Astrocyte (in vitro differentiated cells and primary cell): ENCODE data around the gene ACSF3. TPM values are rescaled to one million over a fixed set of nuclear protein-coding genes. Genes with fewer than 3 reads are reported as not detected.

ENCODE experiments used
- DNase-seq: peaks from one replicate; pipeline ENCODE4 v3.0.0-alpha.2; 2010; ENCODE audit warnings: low read depth
- FAIRE-seq: peaks from 2 replicates; lab custom pipeline; 2011; peaks lifted over from hg19 to GRCh38; lab: Jason Lieb, UNC
- H2AFZ ChIP-seq: 2 replicates; pipeline ENCODE4 v1.6.0; 2012; ENCODE audit warnings: low read depth, low read length, inconsistent platforms
- H3K27ac ChIP-seq: 2 replicates; pipeline ENCODE4 v1.5.1; 2011; ENCODE audit warnings: low read depth, low read length, inconsistent platforms
- H3K27me3 ChIP-seq: 2 replicates; pipeline ENCODE4 v1.6.0; 2011; ENCODE audit warnings: low read length, inconsistent platforms; ENCODE audit not compliant: insufficient read depth
- H3K36me3 ChIP-seq: 2 replicates; pipeline ENCODE4 v1.5.1; 2011; ENCODE audit warnings: low read length, inconsistent platforms; ENCODE audit not compliant: insufficient read depth
- H3K4me1 ChIP-seq: 2 replicates; pipeline ENCODE4 v1.5.1; 2011; ENCODE audit warnings: low read length, inconsistent platforms; ENCODE audit not compliant: insufficient read depth
- H3K4me2 ChIP-seq: 2 replicates; pipeline ENCODE4 v1.6.0; 2012; ENCODE audit warnings: low read length, inconsistent platforms
- H3K4me3 ChIP-seq: 2 replicates; pipeline ENCODE4 v1.5.1; 2011; ENCODE audit warnings: low read depth, mild to moderate bottlenecking, low read length, inconsistent platforms; ENCODE audit not compliant: insufficient read depth
- H3K79me2 ChIP-seq: 2 replicates; pipeline ENCODE4 v1.6.0; 2012; ENCODE audit warnings: mild to moderate bottlenecking, low read length, inconsistent platforms; ENCODE audit not compliant: insufficient read depth
- H3K9ac ChIP-seq: 2 replicates; pipeline ENCODE4 v1.6.0; 2012; ENCODE audit warnings: mild to moderate bottlenecking, low read length, inconsistent platforms
- H3K9me3 ChIP-seq: 2 replicates; pipeline ENCODE4 v1.5.1; 2012; ENCODE audit warnings: low read depth, mild to moderate bottlenecking, low read length, inconsistent platforms; ENCODE audit not compliant: insufficient read depth
- H4K20me1 ChIP-seq: 2 replicates; pipeline ENCODE4 v1.6.0; 2012; ENCODE audit warnings: low read length, inconsistent platforms; ENCODE audit not compliant: insufficient read depth
- H3K27ac Mint-ChIP-seq: one replicate; pipeline ENCODE4 v1.8.0; 2021; ENCODE audit warnings: mild to moderate bottlenecking, mixed read lengths; ENCODE audit not compliant: unreplicated experiment
- H3K27me3 Mint-ChIP-seq: one replicate; pipeline ENCODE4 v1.8.0; 2021; ENCODE audit warnings: low read depth, mixed read lengths; ENCODE audit not compliant: unreplicated experiment
- H3K36me3 Mint-ChIP-seq: one replicate; pipeline ENCODE4 v1.8.0; 2021; ENCODE audit warnings: low read depth, mixed read lengths; ENCODE audit not compliant: unreplicated experiment
- H3K4me1 Mint-ChIP-seq: one replicate; pipeline ENCODE4 v1.8.0; 2021; ENCODE audit warnings: low read depth, mixed read lengths; ENCODE audit not compliant: unreplicated experiment
- H3K4me3 Mint-ChIP-seq: one replicate; pipeline ENCODE4 v1.8.0; 2021; ENCODE audit warnings: mild to moderate bottlenecking, moderate library complexity, mixed read lengths; ENCODE audit not compliant: unreplicated experiment
- H3K9me3 Mint-ChIP-seq: one replicate; pipeline ENCODE4 v1.8.0; 2021; ENCODE audit warnings: mild to moderate bottlenecking, mixed read lengths; ENCODE audit not compliant: unreplicated experiment
- EZH2 ChIP-seq: IDR thresholded peaks from 2 replicates; pipeline ENCODE4 v1.6.1; 2012; ENCODE audit warnings: mild to moderate bottlenecking, low read length, inconsistent platforms; ENCODE audit not compliant: insufficient read depth
- total RNA-seq: library from RNA; stranded (reverse); gene quantifications from 2 replicates; pipeline ENCODE4 v1.2.1, GENCODE V29; 2021
- TF ChIP-seq, protein P1 (sequence below): IDR thresholded peaks from 2 replicates; pipeline ENCODE4 v1.5.1; 2011; ENCODE audit warnings: low read depth, mild to moderate bottlenecking, inconsistent platforms, low read length, moderate library complexity; ENCODE audit not compliant: insufficient read depth

The ACSF3 gene
- total RNA-seq, 1 donor from 2014 or later = 17.0 TPM

DNA sequence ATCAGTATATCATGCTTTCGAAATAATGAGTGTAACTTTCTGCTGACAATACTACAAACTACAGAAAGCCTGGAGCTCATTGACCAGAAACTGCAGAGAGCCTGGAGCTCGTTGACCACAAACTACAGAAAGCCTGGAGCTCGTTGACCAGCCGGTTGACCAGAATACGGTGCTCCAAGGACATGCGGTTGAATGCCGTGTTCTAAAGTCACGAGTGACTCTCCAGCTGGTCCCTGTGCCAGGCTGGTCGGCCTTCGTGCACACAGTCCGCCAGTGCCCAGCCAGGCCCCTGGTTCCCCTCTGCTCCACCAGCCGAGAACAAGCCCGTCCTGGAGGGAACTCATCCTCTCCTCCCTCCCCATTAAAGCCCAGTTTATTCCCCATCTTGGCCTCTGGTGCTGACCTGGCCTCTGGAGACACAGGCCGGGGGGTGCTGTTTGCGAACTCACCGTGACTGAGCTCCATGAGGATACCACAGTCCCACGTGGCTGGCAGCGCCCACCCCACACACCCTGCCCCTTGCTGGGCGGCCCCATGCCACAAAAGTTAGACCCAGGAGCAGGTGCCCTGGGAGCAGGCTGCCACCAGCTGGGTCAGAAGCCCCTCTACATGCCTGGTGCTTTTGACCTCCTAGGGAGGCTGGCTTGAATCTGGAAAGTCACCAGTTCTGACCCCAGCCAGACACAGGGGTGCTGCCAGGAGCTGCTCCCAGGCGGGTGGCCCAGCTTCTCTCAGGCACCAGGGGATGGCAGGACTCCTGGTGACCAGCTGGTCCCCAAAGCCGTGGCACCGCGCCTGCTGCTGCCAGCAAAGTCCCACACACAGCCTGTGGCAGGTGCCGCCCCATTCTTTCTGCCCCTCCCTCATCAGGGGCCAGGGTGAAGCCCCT lies 62.4 kb downstream of the ACSF3 start:
- no peaks in the 10 kb centered on the region for H3K36me3 Mint-ChIP-seq
- FAIRE-seq (no peak), DNase-seq (no peak)
- Histone ChIP-seq H3K36me3 (no peaks in the 10 kb centered on the region), H2AFZ (no peak overlapping the region), H3K4me3 (no peak overlapping the region), H3K27ac (no peak overlapping the region), H3K4me1 (no peaks in the 10 kb centered on the region), H3K9ac (no peak overlapping the region), H3K79me2 (no peaks in the 10 kb centered on the region), H3K4me2 (no peak overlapping the region), H3K27me3 (no peaks in the 10 kb centered on the region), H3K9me3 (peaks cover 9% of the 10 kb centered on the region), H4K20me1 (no peaks in the 10 kb centered on the region)
- no peaks in the 10 kb centered on the region for H3K9me3 Mint-ChIP-seq
- no peak overlapping the region for H3K27ac Mint-ChIP-seq
- H3K27me3 Mint-ChIP-seq = peaks cover 2% of the 10 kb centered on the region
- no peak overlapping the region for H3K4me3 Mint-ChIP-seq
- TF ChIP-seq, protein P1, sequence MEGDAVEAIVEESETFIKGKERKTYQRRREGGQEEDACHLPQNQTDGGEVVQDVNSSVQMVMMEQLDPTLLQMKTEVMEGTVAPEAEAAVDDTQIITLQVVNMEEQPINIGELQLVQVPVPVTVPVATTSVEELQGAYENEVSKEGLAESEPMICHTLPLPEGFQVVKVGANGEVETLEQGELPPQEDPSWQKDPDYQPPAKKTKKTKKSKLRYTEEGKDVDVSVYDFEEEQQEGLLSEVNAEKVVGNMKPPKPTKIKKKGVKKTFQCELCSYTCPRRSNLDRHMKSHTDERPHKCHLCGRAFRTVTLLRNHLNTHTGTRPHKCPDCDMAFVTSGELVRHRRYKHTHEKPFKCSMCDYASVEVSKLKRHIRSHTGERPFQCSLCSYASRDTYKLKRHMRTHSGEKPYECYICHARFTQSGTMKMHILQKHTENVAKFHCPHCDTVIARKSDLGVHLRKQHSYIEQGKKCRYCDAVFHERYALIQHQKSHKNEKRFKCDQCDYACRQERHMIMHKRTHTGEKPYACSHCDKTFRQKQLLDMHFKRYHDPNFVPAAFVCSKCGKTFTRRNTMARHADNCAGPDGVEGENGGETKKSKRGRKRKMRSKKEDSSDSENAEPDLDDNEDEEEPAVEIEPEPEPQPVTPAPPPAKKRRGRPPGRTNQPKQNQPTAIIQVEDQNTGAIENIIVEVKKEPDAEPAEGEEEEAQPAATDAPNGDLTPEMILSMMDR = no peak
- TF ChIP-seq EZH2 = no peak
- H3K4me1 Mint-ChIP-seq = peaks cover 13% of the 10 kb centered on the region

DNA sequence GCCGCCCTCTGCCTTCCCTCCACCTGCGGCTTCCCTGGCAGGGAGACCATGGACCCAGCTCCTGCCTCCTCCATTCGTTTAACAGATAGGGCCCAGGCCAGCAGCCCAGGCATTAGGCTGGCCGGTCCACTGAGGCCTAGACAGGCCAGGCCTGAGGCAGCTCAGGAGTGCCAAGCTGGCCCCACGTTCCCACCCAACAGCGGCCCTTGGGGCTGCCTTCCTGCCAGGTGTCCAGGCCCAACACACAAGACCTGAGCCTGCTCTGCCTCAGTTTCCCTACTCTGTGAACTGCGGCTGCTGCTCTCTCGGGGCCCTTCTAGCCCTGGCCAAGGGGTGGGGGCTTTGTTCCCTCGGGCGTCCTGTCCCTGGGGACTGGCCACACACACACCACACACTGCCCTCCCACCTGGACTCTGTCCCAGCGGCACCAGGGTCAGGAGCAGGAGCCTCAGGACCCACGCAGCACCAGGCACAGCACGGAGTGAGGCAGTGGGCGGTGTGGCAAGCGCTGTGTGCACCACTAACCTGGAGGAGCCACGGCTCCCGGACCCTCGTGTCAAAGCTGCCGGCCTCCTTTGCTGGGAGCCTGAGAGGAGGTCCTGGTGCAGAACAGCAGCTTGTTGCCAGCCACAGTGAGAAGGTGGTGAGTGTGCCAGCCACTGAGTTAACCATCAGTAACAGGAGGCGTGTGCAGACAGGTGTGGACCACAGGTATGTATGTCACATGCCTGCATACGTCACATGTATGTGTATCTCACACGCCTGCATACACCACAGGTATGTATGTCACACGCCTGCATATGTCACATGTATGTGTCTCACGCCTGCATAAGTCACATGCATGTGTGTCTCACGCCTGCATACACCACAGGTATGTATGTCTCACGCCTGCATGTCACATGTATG lies 63.3 kb downstream of the ACSF3 start:
- no peak overlapping the region for H3K9ac ChIP-seq
- Mint-ChIP-seq H3K27ac (no peak overlapping the region), H3K4me1 (peaks cover 13% of the 10 kb centered on the region), H3K9me3 (no peaks in the 10 kb centered on the region), H3K4me3 (no peak overlapping the region), H3K27me3 (peaks cover 5% of the 10 kb centered on the region), H3K36me3 (no peaks in the 10 kb centered on the region)
- H2AFZ ChIP-seq = no peak overlapping the region
- H3K27me3 ChIP-seq = no peaks in the 10 kb centered on the region
- no peak overlapping the region for H3K27ac ChIP-seq
- H3K4me3 ChIP-seq = no peak overlapping the region
- H4K20me1 ChIP-seq = no peaks in the 10 kb centered on the region
- DNase-seq (no peak), FAIRE-seq (no peak)
- no peak for TF ChIP-seq EZH2
- no peaks in the 10 kb centered on the region for H3K36me3 ChIP-seq
- no peaks in the 10 kb centered on the region for H3K4me1 ChIP-seq
- H3K4me2 ChIP-seq = no peak overlapping the region
- peaks cover 9% of the 10 kb centered on the region for H3K9me3 ChIP-seq
- no peaks in the 10 kb centered on the region for H3K79me2 ChIP-seq

DNA sequence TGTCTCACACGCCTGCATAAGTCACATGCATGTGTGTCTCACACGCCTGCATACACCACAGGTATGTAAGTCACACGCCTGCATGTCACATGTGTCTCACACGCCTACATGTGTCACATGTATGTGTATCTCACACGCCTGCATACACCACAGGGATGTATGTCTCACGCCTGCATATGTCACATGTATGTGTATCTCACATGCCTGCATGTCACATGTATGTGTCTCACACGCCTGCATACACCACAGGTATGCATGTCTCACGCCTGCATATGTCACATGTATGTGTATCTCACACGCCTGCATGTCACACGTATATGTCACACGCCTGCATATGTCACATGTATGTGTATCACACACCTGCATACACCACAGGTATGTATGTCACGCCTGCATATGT lies 64.1 kb downstream of the ACSF3 start:
- Histone ChIP-seq H3K4me2 (no peak overlapping the region), H3K36me3 (no peaks in the 10 kb centered on the region), H3K4me3 (no peak overlapping the region), H3K79me2 (no peaks in the 10 kb centered on the region), H3K4me1 (no peaks in the 10 kb centered on the region), H3K9me3 (peaks cover 9% of the 10 kb centered on the region), H3K9ac (no peak overlapping the region), H3K27me3 (no peaks in the 10 kb centered on the region), H3K27ac (no peak overlapping the region), H2AFZ (no peak overlapping the region), H4K20me1 (no peaks in the 10 kb centered on the region)
- peaks cover 13% of the 10 kb centered on the region for H3K4me1 Mint-ChIP-seq
- peaks cover 8% of the 10 kb centered on the region for H3K27me3 Mint-ChIP-seq
- H3K36me3 Mint-ChIP-seq = no peaks in the 10 kb centered on the region
- no peak overlapping the region for H3K4me3 Mint-ChIP-seq
- no peaks in the 10 kb centered on the region for H3K9me3 Mint-ChIP-seq
- DNase-seq = no peak
- TF ChIP-seq, protein P1 = no peak
- TF ChIP-seq EZH2 = no peak
- no peak for FAIRE-seq
- no peak overlapping the region for H3K27ac Mint-ChIP-seq
